Measurements from ENCODE around the gene APOB. TPM values are rescaled to one million over a fixed set of nuclear protein-coding genes. Genes with fewer than 3 reads are reported as not detected.

APOB gene
- total RNA-seq, 4 donors from 2014 or later, result 0.11 to 0.13 TPM; not detected in 2

- no peaks in the 10 kb centered on the region for H3K4me1 ChIP-seq
- no peak for DNase-seq
- no peaks in the 10 kb centered on the region for H3K9me3 ChIP-seq
- H3K27ac ChIP-seq, result no peak overlapping the region
- TF ChIP-seq POLR2A (IDR thresholded peaks at IDR 0.05) (no peak), CTCF (IDR thresholded peaks at IDR 0.05) (no peak)
- intact Hi-C loops (cut with DNase I), result no loop called here
- no peak overlapping the region for H3K4me3 ChIP-seq (replicated peaks in 1 of 3)
- no peaks in the 10 kb centered on the region for H3K27me3 ChIP-seq
- 59 to 67% methylated on average over 2 of the region's 2 CpGs for WGBS, 2 donors
- no peaks in the 10 kb centered on the region for H3K36me3 ChIP-seq
These were observed 24.1 kb upstream of the APOB start for GRCh38 chr2:21067859-21068537.

DNA sequence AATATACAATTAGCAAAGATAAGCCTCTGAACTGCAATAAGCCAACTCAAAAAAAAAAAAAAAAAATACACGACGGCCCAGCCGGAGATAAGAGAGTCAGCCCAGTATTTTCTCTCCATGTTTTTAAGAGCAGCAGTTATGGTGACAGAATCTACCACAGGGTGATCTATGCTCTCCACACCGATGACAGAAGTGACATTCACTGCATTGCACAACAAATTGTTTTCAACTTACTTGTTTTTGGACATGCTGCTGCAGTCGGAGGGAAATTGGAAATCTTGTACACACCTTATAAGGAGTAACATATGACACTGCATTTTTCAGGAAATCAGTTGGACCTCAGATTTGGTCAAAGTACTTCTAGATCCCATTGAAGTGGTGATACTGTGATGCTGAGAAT lies 23.3 kb upstream of the APOB start:
- WGBS, 2 donors, result 55 to 69% methylated on average over 5 of the region's 5 CpGs
- intact Hi-C loops (cut with DNase I), result no loop called here
- no peak overlapping the region for H3K4me3 ChIP-seq (replicated peaks in 1 of 3)
- H3K27ac ChIP-seq, result no peak overlapping the region
- TF ChIP-seq POLR2A (IDR thresholded peaks at IDR 0.05), result no peak
- no peak for TF ChIP-seq CTCF (IDR thresholded peaks at IDR 0.05)
- no peaks in the 10 kb centered on the region for H3K36me3 ChIP-seq
- H3K4me1 ChIP-seq, result no peaks in the 10 kb centered on the region
- DNase-seq, result no peak
- no peaks in the 10 kb centered on the region for H3K9me3 ChIP-seq
- H3K27me3 ChIP-seq, result no peaks in the 10 kb centered on the region

GRCh38 chr2:21059885-21060610 lies 16.2 kb upstream of the APOB start:
- no peaks in the 10 kb centered on the region for H3K36me3 ChIP-seq
- no peaks in the 10 kb centered on the region for H3K9me3 ChIP-seq
- intact Hi-C loops (cut with DNase I), result no loop called here
- 74 to 91% methylated on average over 3 of the region's 3 CpGs for WGBS, 2 donors
- DNase-seq, result no peak
- no peak for TF ChIP-seq POLR2A (IDR thresholded peaks at IDR 0.05)
- TF ChIP-seq CTCF (IDR thresholded peaks at IDR 0.05), result no peak
- no peaks in the 10 kb centered on the region for H3K4me1 ChIP-seq
- no peaks in the 10 kb centered on the region for H3K27me3 ChIP-seq
- no peak overlapping the region for H3K4me3 ChIP-seq (replicated peaks in 1 of 3)
- no peak overlapping the region for H3K27ac ChIP-seq

DNA sequence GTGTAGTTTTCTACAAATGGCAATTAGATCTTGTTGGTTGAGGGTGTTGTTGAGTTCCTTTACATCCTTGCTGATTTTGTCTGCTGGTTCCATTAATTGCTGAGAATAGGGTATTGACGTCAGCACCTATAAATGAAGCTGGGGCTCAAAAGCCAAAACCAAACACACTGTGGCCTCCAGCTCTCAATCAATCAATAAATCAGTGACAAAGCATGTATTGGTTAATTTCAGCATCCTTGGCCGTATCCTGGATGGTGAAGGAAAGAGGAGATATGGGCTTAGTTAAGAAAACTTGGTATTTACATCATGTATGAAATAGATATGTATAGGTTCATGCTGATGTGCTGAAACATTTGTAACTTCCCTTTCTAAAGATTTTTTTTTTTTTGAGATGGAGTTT lies 13.2 kb upstream of the APOB start:
- WGBS, 2 donors, result 89 to 91% methylated on average over 2 of the region's 2 CpGs
- Histone ChIP-seq H3K27me3 (no peaks in the 10 kb centered on the region), H3K4me3 (replicated peaks in 1 of 3) (no peak overlapping the region), H3K9me3 (no peaks in the 10 kb centered on the region), H3K36me3 (no peaks in the 10 kb centered on the region), H3K4me1 (no peaks in the 10 kb centered on the region), H3K27ac (no peak overlapping the region)
- intact Hi-C loops (cut with DNase I), result no loop called here
- DNase-seq, result no peak
- TF ChIP-seq CTCF (IDR thresholded peaks at IDR 0.05) (no peak), POLR2A (IDR thresholded peaks at IDR 0.05) (no peak)
